SJSA1 (cell line): ENCODE results near the gene PRXL2B. TPM values are rescaled to one million over a fixed set of nuclear protein-coding genes. Genes with fewer than 3 reads are reported as not detected.
A peak's percentile ranks its signal among the peaks of the same experiment; 100 is the strongest.
"Not testable (repeated sequence)": the region's sequence is repeated elsewhere in the genome, so short reads cannot be mapped to it uniquely, and the experiment has no call there.

ENCODE experiments used
- DNase-seq, 2 experiments: peaks; one replicate each; pipeline ENCODE4 v3.0.0-alpha.2; 2015 to 2020; ENCODE audit warnings: low spot score in 2 of 2, low read depth in 1 of 2
- H3K27ac ChIP-seq: fragments of 250-450 bp; sonication (Bioruptor Pico); 2 replicates; pipeline ENCODE4 v1.5.1; 2020; ENCODE audit warnings: mild to moderate bottlenecking, moderate library complexity
- H3K27me3 ChIP-seq: fragments of 250-450 bp; sonication (Bioruptor Pico); replicated peaks from 2 replicates; pipeline ENCODE4 v1.5.1; 2020; ENCODE audit warnings: mild to moderate bottlenecking, moderate library complexity
- H3K36me3 ChIP-seq: fragments of 250-450 bp; sonication (Bioruptor Pico); 2 replicates; pipeline ENCODE4 v1.5.1; 2020; ENCODE audit warnings: mild to moderate bottlenecking
- H3K4me1 ChIP-seq: fragments of 250-450 bp; sonication (Bioruptor Pico); replicated peaks from 2 replicates; pipeline ENCODE4 v1.6.1; 2021; ENCODE audit warnings: mild to moderate bottlenecking
- H3K4me3 ChIP-seq: fragments of 250-450 bp; sonication (Bioruptor Pico); 2 replicates; pipeline ENCODE4 v1.5.1; 2020; ENCODE audit warnings: mild to moderate bottlenecking
- H3K9me3 ChIP-seq: fragments of 250-450 bp; sonication (Bioruptor Pico); replicated peaks from 2 replicates; pipeline ENCODE4 v1.5.1; 2020; ENCODE audit warnings: mild to moderate bottlenecking
- total RNA-seq: library from RNA; depleted of rRNA; stranded (reverse); fragments of >200 nt; shearing (Covaris generic); gene quantifications from 2 replicates; pipeline ENCODE4 v1.2.3, GENCODE V29; 2014

PRXL2B gene
- total RNA-seq, 1 experiment from 2014 or later, result 15.2 TPM

DNA sequence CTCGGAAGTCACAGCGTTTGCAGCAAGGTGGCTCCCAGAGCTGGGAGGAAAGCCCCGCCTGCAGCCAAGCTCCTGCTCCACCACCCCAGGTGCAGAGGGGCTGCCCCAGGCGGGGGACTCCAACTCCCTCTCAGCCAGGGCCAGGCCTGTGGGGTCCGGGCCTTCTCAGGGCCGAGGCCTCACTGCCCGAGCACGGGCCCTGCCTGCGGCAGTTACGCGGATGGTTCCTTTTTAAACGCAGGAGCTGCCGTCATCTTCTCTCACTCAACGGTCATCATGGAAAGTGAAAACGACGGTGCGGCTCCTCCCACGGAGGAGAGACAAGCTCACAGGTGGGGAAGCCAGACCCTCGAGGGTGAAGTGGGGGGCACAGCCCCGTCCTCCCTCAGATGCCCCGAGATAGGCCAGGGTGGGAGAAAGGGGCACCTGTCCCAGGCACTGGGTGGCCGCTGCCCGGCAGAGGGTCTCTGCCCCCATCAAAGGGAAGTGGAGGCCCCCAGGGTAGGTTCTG, 9.0 kb upstream of the PRXL2B start:
- H3K27ac ChIP-seq, H3K4me3 ChIP-seq, DNase-seq, H3K4me1 ChIP-seq, H3K36me3 ChIP-seq: not testable (repeated sequence)
- peaks cover 11% of the 10 kb centered on the region; the same call in 1 of the 2 replicates for H3K27me3 ChIP-seq
- H3K9me3 ChIP-seq, result 0 out of 2 replicates have a peak, but pooled peaks cover 11% of the 10 kb centered on the region

DNA sequence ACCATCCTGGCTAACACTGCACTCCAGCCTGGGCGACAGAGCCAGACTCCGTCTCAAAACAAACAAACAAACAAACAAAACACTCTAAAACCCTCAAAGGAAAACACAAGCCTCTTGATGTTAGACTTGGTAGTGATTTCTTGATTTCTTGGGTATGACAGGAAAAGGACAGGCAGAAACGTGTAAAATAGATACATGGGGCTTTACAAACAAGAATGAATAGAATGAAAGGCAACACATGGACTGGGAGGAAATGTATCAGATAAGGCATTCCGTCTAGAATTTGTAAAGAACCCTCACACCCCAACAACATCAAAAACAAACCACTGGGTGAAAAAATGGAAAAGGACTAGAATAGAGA, 7.8 kb upstream of the PRXL2B start:
- DNase-seq, result no peak
- Histone ChIP-seq H3K9me3 (0 out of 2 replicates have a peak, but pooled peaks cover 3% of the 10 kb centered on the region), H3K4me1 (peaks cover 9% of the 10 kb centered on the region), H3K36me3 (no peaks in the 10 kb centered on the region), H3K27me3 (0 out of 2 replicates have a peak, but pooled peaks cover 13% of the 10 kb centered on the region), H3K4me3 (no peak overlapping the region), H3K27ac (no peak overlapping the region)

DNA sequence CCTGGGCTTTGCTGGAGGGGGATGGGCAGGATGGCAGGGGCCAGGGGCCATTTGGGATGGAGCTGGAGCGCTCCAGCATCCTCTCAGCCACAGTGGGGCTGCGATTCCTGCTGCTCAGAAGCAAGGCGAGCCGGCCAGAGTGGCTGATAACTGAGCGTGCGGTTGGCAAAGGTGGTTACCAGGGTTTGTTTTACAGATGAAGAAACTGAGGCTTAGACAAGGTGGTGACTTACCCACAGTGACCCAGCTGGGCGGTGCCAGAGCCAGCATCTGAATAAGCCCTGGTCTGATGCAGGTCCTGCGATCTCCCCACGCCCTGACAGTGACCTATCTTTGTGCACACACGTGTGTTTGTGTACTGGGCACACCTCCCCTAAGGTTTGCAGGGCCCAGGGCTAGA, 5.9 kb upstream of the PRXL2B start:
- no peak overlapping the region for H3K27ac ChIP-seq
- H3K27me3 ChIP-seq, result 0 out of 2 replicates have a peak, but pooled peaks cover 13% of the 10 kb centered on the region
- H3K36me3 ChIP-seq, result no peaks in the 10 kb centered on the region
- no peaks in the 10 kb centered on the region for H3K9me3 ChIP-seq
- peaks cover 17% of the 10 kb centered on the region for H3K4me1 ChIP-seq
- DNase-seq, result no peak
- H3K4me3 ChIP-seq, result no peak overlapping the region

GRCh38 chr1:2582391-2582790, 4.2 kb upstream of the PRXL2B start:
- peaks cover 23% of the 10 kb centered on the region for H3K4me1 ChIP-seq
- 0 out of 2 replicates have a peak, but pooled peaks cover 13% of the 10 kb centered on the region for H3K27me3 ChIP-seq
- no peak overlapping the region for H3K27ac ChIP-seq
- H3K9me3 ChIP-seq, result no peaks in the 10 kb centered on the region
- DNase-seq, result no peak
- no peaks in the 10 kb centered on the region for H3K36me3 ChIP-seq
- no peak overlapping the region for H3K4me3 ChIP-seq

GRCh38 chr1:2583331-2583791, 3.2 kb upstream of the PRXL2B start:
- H3K4me1 ChIP-seq, result peaks cover 22% of the 10 kb centered on the region
- no peaks in the 10 kb centered on the region for H3K36me3 ChIP-seq
- H3K4me3 ChIP-seq, result no peak overlapping the region
- 0 out of 2 replicates have a peak, but pooled peaks cover 13% of the 10 kb centered on the region for H3K27me3 ChIP-seq
- no peak for DNase-seq
- no peak overlapping the region for H3K27ac ChIP-seq
- no peaks in the 10 kb centered on the region for H3K9me3 ChIP-seq

DNA sequence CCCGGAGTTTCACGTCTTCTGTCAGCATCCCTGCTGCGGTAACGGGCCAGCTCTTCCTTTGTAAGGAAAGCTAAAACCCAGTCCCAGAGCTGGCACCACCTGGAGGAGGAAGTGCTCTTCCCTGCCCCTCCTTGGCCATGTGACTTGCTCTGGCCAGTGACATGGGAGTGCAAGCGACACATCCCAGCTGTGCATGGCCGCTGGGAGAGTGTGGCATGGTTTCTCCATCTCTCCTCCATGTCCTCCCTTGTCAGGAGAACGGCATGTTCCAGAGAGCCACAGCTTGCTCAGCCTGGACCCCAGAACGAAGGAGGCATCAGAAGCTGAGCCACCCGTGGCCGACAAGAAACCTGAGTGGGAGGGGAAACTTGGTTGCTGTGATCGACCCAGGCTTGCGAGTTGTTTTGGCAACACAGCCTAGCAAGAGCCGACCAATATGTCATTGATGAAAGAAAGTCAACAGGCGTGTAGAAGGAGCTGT, 2.7 kb upstream of the PRXL2B start:
- Histone ChIP-seq H3K27ac (no peak overlapping the region), H3K36me3 (no peaks in the 10 kb centered on the region), H3K27me3 (0 out of 2 replicates have a peak, but pooled peaks cover 13% of the 10 kb centered on the region), H3K4me3 (no peak overlapping the region), H3K4me1 (peaks cover 18% of the 10 kb centered on the region), H3K9me3 (no peaks in the 10 kb centered on the region)
- no peak for DNase-seq

DNA sequence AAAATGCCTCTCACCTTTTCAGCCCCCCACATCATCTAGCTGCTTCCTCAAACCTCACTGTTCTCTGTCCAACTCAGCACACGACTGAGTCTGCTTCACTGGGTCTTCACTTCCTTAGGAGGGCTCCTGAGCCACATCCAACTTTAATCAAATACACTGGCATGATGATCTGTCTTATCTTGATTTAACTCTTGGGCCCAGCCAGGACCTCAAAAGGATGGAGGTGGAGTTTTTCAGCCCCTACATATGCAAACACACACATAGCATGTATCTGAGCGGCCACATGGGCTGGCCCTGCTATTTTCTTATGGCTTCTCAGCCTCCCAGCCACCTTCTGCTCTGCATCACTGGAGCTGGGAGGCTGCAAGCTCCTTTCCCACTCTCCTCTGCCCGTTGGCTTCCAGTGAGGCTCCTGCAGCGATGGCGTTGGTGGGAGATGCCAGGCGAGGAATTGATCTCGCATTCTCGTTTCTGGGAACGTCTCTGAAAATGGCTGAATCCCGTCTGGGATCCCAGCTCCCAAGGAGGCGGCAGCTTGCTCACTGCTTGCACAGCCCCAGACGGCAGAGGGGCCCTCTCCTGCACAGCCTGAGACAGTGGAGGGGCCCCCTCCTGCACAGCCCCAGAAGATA, 1.8 kb upstream of the PRXL2B start:
- 0 out of 2 replicates have a peak, but pooled peaks cover 13% of the 10 kb centered on the region for H3K27me3 ChIP-seq
- no peak for DNase-seq
- H3K4me3 ChIP-seq, result peak overlapping the region; percentile 74
- H3K4me1 ChIP-seq, result peaks cover 18% of the 10 kb centered on the region
- H3K9me3 ChIP-seq, result no peaks in the 10 kb centered on the region
- no peaks in the 10 kb centered on the region for H3K36me3 ChIP-seq
- H3K27ac ChIP-seq, result no peak overlapping the region

GRCh38 chr1:2585318-2586092, 1.1 kb upstream of the PRXL2B start:
- peak overlapping the region; percentile 14; the same call in 1 of the 2 replicates for H3K27ac ChIP-seq
- peaks cover 18% of the 10 kb centered on the region for H3K4me1 ChIP-seq
- no peaks in the 10 kb centered on the region for H3K36me3 ChIP-seq
- DNase-seq, result peak in 1 of 2 experiments; percentile 57
- H3K9me3 ChIP-seq, result no peaks in the 10 kb centered on the region
- peak overlapping the region; percentile 74 for H3K4me3 ChIP-seq
- H3K27me3 ChIP-seq, result 0 out of 2 replicates have a peak, but pooled peaks cover 13% of the 10 kb centered on the region

DNA sequence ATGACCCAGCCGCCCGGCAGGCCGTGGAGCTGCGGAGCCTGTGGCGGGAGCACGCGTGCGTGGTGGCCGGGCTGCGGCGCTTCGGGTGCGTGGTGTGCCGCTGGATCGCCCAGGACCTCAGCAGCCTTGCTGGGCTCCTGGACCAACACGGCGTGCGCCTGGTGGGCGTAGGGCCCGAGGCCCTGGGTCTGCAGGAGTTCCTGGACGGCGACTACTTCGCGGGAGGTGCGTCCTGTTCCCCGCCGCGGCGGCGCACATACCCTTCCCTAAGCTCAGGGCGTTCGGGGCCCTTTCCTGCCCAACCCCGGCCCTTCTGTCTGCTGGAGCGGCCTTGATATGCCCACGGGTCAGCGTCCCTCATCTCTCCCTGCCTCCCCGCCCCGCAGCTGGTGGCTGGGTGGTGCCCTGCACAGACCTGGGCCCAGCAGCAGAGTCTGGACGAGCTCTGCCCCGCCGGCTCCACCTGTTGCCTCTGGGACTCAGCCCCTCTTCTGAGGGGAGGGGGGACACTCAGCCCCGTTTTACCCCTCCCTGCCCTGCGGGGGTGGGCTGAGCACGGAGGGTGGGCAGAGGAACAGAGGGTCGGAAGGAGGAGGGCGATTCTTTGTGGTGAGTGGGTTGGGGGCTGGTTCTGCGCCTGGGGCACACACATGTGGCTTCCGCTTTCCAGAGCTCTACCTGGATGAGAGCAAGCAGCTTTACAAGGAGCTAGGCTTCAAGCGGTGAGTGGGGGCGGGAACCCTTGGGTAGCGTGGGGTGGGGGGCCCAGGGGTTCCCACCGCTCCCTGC, 688 bp downstream of the PRXL2B start:
- Histone ChIP-seq H3K4me1 (peaks cover 18% of the 10 kb centered on the region), H3K36me3 (no peaks in the 10 kb centered on the region), H3K4me3 (peak overlapping the region; percentile 74), H3K27ac (no peak overlapping the region), H3K9me3 (no peaks in the 10 kb centered on the region), H3K27me3 (0 out of 2 replicates have a peak, but pooled peaks cover 8% of the 10 kb centered on the region)
- DNase-seq, result peak in 1 of 2 experiments; percentile 41

GRCh38 chr1:2587860-2588571, 1.4 kb downstream of the PRXL2B start:
- Histone ChIP-seq H3K36me3 (no peaks in the 10 kb centered on the region), H3K27me3 (0 out of 2 replicates have a peak, but pooled peaks cover 5% of the 10 kb centered on the region), H3K4me1 (peaks cover 18% of the 10 kb centered on the region), H3K27ac (no peak overlapping the region), H3K4me3 (no peak overlapping the region), H3K9me3 (no peaks in the 10 kb centered on the region)
- DNase-seq, result no peak

DNA sequence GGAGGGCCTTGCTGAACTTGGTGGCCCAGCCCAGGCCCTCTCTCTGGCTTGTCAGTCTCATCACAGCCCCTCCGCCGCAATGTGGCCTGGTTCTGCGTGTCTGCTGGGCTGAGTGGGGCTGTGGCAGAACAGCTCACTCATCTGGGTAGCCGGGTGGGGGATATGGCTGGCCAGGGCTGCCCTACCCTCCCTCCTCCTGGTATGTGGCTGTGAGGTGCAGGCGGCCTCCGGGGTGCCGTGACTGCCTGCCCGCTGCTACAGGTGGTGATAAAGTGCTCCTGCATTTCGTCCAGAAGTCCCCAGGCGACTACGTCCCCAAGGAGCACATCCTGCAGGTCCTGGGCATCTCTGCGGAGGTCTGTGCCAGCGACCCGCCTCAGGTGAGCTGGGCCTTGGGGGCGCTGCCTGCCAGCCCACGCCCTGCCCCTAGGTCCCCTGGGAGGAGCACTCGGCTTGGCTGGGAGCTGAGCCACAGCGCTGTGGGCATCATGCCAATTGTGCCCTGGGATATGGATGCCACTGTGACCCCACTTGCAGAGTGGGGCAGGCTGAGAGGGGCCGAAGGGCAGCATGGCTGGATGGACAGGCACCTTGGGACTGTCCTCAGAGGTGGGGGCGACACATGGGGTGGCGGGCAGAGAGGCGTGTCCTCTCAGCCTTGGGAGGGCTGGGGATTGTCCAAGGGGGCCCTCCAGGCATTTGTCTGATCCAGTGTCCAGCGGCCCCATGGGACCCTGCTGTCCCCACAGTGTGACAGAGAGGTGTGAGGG, 2.3 kb downstream of the PRXL2B start:
- peaks cover 18% of the 10 kb centered on the region for H3K4me1 ChIP-seq
- H3K27ac ChIP-seq, result no peak overlapping the region
- no peaks in the 10 kb centered on the region for H3K9me3 ChIP-seq
- DNase-seq, result no peak
- H3K4me3 ChIP-seq, result no peak overlapping the region
- H3K36me3 ChIP-seq, result no peaks in the 10 kb centered on the region
- H3K27me3 ChIP-seq, result no peaks in the 10 kb centered on the region
